SKM-1 (cell line): Measurements from ENCODE around the gene TRA2A.
"Not testable (repeated sequence)": the region's sequence is repeated elsewhere in the genome, so short reads cannot be mapped to it uniquely, and the experiment has no call there.

Experiments used
- DNase-seq: peaks from one replicate; lab custom pipeline; 2025; ENCODE audit not compliant: unreplicated experiment; lab: John Stamatoyannopoulos, UW

Gene TRA2A

DNA sequence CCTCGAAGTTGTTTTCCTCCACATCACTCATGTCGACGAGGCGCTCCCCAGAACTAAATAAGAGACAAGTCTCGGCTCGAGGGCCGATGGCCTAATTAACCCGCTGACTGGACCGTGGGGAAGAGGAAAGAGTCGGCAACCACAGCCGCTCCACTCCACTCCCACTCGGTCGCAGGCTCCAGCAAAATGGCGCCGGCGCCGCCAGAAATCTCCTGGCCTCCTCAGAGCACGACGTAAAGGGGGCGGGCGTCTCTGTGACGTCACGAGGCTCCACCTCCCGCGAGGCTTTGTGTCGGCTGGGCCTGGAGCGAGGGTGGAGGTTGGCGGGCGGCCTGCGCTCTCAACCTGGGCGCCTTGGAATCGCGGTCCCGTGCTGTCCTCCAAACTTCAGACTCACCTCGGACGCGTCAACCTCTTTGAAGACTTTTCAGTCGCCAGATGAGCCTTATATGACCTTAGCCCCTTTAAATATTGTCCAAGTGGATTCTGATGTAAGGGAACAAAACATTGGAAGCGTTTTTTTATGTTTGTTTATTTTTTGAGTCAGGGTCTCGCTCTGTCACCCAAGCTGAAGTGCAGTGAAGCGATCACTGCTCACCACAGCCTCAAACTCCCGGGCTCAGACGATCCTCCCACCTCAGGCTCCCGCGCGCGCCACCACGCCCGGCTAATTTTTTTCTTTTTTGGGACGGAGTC is at the start of gene TRA2A:
Gene TRA2A (minus strand): TSS at position 188 of the 696 bp plus-strand sequence. CDS start 157 bp downstream, at position 31.
- peak; percentile 88 for DNase-seq

DNA sequence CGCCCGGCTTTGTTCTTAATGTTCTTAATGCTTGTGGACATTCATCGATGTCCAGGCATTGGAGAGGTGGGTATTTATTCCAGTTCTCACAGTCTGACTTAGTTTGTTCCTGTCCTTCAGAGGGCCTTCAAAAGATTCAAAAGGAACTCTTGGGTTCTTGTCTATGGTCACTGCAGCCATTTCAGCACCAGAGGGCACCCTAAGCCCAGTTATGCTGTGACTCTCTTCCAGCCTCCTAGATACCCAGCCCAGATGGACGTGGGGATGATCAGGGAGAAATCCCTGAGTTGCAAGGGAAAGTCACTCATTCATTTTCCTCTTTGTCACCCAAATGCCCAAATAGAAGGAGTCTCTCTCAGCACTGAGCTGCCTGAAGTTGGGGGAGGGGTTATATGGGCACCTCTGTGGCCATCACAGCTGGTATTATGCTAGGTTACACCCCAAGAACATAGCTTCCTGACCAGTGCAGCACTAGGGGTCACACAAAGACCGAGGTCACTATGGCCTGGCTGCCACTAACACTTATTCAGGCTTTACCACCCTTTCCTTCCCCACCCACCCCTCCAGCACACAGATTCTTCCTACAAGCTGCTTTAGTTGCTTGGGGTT is 38.9 kb upstream of the TRA2A start:
- DNase-seq, result peak; percentile 67

DNA sequence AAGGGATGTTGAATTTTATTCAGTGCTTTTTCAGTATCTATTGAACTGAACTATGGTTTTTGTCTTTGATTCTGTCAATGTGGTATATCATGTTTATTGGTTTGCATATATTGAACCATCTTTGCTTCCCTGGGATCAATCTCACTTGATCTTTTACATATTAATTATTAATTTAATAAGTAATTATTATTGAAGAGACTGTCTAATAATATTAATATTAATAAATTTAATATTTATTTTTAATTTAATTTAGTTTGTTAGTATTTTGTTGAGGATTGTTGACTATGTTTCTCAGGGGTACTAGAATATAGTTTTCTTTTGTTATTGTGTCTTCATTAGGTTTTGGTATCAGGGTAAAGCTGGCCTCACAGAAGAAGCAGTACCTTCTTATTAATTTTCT is 26.5 kb upstream of the TRA2A start:
- no peak for DNase-seq

- no peak for DNase-seq
These were observed 15.9 kb upstream of the TRA2A start for GRCh38 chr7:23547662-23548061.

DNA sequence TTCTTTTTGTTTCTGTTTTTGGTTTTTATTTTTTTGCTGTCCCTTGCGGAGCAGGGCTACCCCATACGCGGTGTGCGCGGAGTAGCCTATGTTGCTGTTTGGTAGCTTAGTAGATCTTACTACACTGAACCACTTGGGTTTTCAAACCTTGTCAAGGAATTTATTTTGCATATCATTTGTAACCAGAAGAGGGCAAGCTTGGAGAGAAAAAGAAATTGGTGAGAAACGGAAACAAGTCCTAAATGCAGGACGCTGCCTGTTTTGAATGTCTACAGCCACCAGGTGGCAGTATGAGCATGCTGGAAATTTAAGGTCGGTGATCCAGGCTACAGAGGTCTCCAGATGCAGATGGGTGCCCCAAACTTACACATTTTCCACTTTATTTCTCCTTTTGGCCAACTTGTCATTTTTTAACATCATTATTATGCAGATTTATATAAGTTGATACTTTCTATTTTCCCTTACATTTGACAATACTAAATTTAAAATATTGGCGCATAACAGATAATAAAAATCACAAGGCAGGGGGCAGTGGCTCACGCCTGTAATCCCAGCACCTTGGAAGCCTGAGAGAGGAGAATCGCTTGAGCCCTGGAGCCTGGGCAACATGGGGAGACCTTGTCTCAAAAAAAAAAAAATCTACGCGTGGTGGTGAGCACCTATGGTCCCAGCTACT is 15.3 kb upstream of the TRA2A start:
- DNase-seq, result peak; percentile 89

DNA sequence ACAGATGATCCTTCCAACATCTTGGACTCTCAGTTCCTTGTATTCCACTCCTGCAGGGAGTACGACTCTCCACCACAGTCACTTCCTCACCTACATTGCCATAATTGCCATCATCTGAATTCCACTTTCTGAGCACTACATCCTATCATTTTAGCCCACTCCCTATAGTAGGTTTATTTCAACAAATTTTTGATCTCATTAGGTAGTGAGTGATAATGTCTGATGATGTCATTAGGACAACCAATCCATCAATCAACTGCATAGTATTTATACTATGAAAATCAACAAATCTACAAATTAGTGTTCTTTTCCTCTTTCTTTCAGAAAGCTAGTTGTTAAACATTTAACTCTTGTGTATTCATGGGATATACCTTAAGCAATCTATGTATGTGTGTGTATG is 13.7 kb upstream of the TRA2A start:
- DNase-seq, result no peak

GRCh38 chr7:23544913-23545354 is 13.2 kb upstream of the TRA2A start:
- DNase-seq, result peak; percentile 56

DNA sequence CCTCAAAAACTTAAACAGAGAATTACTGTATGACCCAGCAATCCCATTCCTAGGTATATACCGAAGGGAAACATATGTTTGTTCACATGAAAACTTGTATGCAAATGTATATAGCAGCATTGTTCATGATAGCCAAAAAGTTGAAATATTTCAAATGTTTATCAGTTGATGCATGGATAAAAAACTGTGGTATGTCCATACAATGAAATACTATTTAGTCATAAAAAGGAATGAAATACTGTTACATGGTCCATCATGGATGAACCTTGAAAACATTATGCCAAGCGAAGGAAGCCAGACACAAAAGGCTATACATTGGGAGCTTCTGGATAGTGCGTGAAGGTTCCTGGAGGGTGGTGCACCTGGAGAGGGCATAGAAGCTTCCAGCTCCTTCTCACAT is 11.0 kb upstream of the TRA2A start:
- no peak for DNase-seq

- DNase-seq, result no peak
These were observed 7.7 kb upstream of the TRA2A start for GRCh38 chr7:23539494-23539907.

- no peak for DNase-seq
These were observed 6.5 kb upstream of the TRA2A start for GRCh38 chr7:23538301-23538700.

DNA sequence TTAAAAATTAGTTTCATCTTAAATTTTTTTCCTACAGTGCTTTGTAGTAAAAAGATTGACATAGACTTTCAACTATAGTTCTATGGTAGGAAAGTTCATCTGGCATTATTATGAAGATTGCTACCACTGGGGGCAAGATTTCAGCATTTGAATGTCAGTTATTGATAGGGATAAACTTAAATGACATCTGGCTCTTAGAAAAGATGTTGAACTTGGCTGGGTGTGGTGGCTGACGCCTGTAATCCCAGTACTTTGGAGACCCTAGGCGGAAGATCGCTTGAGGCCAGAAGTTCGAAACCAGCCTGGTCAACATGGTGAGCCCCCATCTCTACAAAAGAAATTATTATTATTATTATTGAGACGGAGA is 1.4 kb upstream of the TRA2A start:
- DNase-seq, result no peak

DNA sequence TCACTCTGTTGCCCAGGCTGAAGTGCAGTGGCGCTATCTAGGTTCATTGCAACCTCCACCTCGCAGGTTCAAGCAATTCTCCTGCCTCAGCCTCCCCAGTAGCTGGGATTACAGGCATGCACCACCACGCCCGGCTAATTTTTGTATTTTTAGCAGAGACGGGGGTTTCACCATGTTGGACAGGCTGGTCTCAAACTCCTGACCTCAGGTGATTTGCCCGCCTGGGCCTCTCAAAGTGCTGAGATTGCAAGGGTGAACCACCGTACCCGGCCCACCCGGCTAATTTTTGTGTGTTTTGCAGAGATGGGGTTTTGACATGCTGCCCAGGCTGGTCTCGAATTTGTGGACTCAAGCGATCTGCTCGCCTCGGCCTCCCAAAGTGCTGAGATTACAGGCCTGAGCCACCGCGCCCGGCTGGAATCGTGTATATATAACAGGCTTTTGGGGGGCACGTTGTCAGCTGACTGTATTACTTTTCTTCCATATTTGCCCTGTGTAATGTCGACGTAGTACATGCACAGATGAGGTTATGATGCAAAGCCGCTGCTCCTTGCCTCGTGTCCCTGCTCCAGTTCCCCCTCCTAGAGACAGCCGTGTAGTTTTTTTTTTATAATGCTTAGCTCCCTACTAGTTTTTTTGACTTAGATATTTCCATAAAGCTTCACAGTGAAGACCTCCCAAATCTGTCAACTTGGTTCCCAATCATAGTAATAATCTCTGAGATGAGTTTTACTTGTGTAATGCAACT is 883 bp upstream of the TRA2A start:
- DNase-seq, result no peak

GRCh38 chr7:23531050-23531793 is 559 bp downstream of the TRA2A start:
- no peak for DNase-seq

- DNase-seq, result peak; percentile 12
These were observed 1.4 kb downstream of the TRA2A start for GRCh38 chr7:23530405-23530804.

GRCh38 chr7:23529262-23529859 is 2.4 kb downstream of the TRA2A start:
- no peak for DNase-seq

DNA sequence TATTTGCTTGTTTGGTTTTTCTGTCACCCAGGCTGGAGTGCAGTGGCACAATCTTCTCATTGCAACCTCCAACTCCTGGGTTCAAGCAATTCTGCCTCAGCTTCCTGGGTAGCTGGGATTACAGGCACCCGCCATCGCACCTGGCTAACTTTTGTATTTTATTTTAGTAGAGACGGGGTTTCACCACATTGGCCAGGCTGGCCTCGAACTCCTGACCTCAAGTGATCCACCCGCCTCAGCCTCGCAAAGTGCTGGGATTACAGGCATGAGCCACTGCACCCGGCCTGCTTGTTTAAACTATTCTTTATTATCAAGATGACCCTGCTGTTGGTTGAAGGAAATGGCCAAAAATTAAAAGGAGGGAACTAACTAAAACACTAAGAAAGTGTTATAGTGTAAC is 6.2 kb downstream of the TRA2A start:
- DNase-seq, result not testable (repeated sequence)

GRCh38 chr7:23524473-23524872 is 7.3 kb downstream of the TRA2A start:
- DNase-seq, result no peak

DNA sequence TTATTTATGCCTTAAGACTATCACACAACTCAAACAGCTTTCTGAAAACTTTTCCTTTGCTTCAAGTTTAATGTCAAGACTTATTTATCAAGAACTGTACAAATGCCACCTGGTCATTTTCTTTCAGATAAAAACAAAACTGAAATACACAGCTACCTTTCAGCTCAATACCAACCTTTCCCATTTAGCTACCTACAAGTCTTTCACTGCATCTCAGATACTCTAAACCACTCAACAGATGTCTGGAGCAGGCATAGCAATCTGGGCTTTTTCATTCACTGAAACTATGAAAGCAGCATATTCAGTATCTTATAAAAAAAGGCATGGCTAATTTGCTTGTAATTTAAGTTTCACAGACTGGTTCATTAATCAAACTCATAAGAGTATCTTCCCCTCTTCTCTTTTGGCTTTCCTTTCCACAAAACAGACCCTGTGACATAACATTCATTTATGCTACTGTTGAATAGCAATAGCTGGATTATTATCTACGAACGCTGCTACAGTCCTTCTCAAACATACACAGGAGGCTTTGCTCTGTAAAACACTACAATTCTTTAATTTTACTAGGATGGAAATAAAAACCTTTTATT is 8.2 kb downstream of the TRA2A start:
- no peak for DNase-seq

- DNase-seq, result no peak
These were observed 11.2 kb downstream of the TRA2A start for GRCh38 chr7:23520582-23520981.

- no peak for DNase-seq
These were observed 17.0 kb downstream of the TRA2A start for GRCh38 chr7:23514755-23515154.
